K562 (cell line): ENCODE measurements around the gene POLRMT. TPM values are rescaled to one million over a fixed set of nuclear protein-coding genes. Genes with fewer than 3 reads are reported as not detected.
"Not testable (repeated sequence)": the region's sequence is repeated elsewhere in the genome, so short reads cannot be mapped to it uniquely, and the experiment has no call there.

Experiments used
- ATF1 ChIP-seq, 2 experiments: fragments of 450-650 bp in 1 of 2; IDR thresholded peaks; 2 replicates each; pipeline ENCODE4 v1.6.1; 2016; ENCODE audit warnings: missing compliant biosample characterization in 1 of 2, missing genetic modification characterization in 1 of 2
- CXXC5 ChIP-seq: fragments of 250-450 bp; sonication (Bioruptor Pico); IDR thresholded peaks from 2 replicates; pipeline ENCODE4 v1.8.0; 2022; ENCODE audit warnings: inconsistent platforms, mild to moderate bottlenecking, moderate library complexity
- ELF2 ChIP-seq: fragments of 250-450 bp; sonication (Bioruptor Pico); IDR thresholded peaks from 2 replicates; pipeline ENCODE4 v1.5.0; 2021; ENCODE audit warnings: mild to moderate bottlenecking
- GATAD2A ChIP-seq: fragments of 450-650 bp; IDR thresholded peaks from 2 replicates; pipeline ENCODE4 v1.6.1; 2017
- MTA3 ChIP-seq: fragments of 450-650 bp; formaldehyde crosslinking; IDR thresholded peaks from 2 replicates; pipeline ENCODE4 v1.6.1; 2017; ENCODE audit warnings: mild to moderate bottlenecking, borderline replicate concordance
- MYC ChIP-seq, 2 experiments: fragments of 250-450 bp in 1 of 2; sonication (Bioruptor Pico) in 1 of 2; IDR thresholded peaks; 2 replicates each; pipeline versions ENCODE4 v1.5.1 to v1.6.1; 2012 to 2021; ENCODE audit warnings: low read depth in 2 of 2, borderline replicate concordance in 1 of 2, improper control_type of control experiment in 1 of 2, low read length in 1 of 2, mild to moderate bottlenecking in 1 of 2, moderate library complexity in 1 of 2
- MYNN ChIP-seq, 2 experiments: sonication (generic); formaldehyde crosslinking in 1 of 2; IDR thresholded peaks; 2 replicates each; pipeline versions ENCODE4 v1.5.0 to v1.6.1; 2016 to 2020; ENCODE audit warnings: antibody characterized with exemption in 1 of 2, missing genetic modification reagents in 1 of 2
- NR2C1 ChIP-seq, 2 experiments: fragments of 450-650 bp; IDR thresholded peaks; 2 replicates each; pipeline ENCODE4 v1.6.1; 2017; ENCODE audit warnings: mild to moderate bottlenecking in 2 of 2, antibody characterized with exemption in 1 of 2, inconsistent platforms in 1 of 2, missing compliant biosample characterization in 1 of 2, missing genetic modification characterization in 1 of 2
- POLR2G ChIP-seq: fragments of 200-400 bp; formaldehyde crosslinking; IDR thresholded peaks from 2 replicates; pipeline ENCODE4 v1.6.1; 2017; ENCODE audit warnings: low read depth, mild to moderate bottlenecking, antibody characterized with exemption, low read length, moderate library complexity
- POU5F1 ChIP-seq: fragments of 150-350 bp; IDR thresholded peaks from 2 replicates; pipeline ENCODE4 v1.6.1; 2014; ENCODE audit warnings: borderline replicate concordance, low read length, low read depth, mild to moderate bottlenecking; ENCODE audit not compliant: partially characterized antibody
- RCOR1 ChIP-seq, 2 experiments: IDR thresholded peaks; 2 replicates each; pipeline ENCODE4 v1.6.1; 2012; ENCODE audit warnings: low read depth in 2 of 2, low read length in 2 of 2, borderline replicate concordance in 1 of 2, improper control_type of control experiment in 1 of 2
- SMAD3 ChIP-seq: fragments of 450-650 bp; formaldehyde crosslinking; conservative IDR thresholded peaks from 2 replicates; pipeline ENCODE4 v1.4.0; 2020; ENCODE audit warnings: mild to moderate bottlenecking
- TAF1 ChIP-seq: IDR thresholded peaks from 2 replicates; pipeline ENCODE4 v1.6.1; 2011; ENCODE audit warnings: mild to moderate bottlenecking, low read length, moderate library complexity; ENCODE audit not compliant: insufficient read depth, control insufficient read depth, severe bottlenecking; ENCODE audit errors: extremely low read depth
- TRIM24 ChIP-seq, 2 experiments: fragments of 450-650 bp; IDR thresholded peaks; 2 replicates each; pipeline ENCODE4 v1.6.1; 2016
- polyA plus RNA-seq, 8 experiments: library from polyadenylated mRNA; depleted of rRNA in 4 of 8; stranded (reverse) in 5 of 8; unstranded in 3 of 8; fragments of >200 nt; fragmentation: Nextera tagmentation in 2 of 8; fragmentation: Illumina TruSeq in 1 of 8; extraction: Ambion mirVana in 2 of 8; extraction: Trizol in 1 of 8; gene quantifications; 2 replicates each; pipeline versions ENCODE4 v1.2.1 to v1.2.3, GENCODE V29; 2011 to 2014; ENCODE audit warnings: inconsistent platforms in 1 of 8, missing spikeins in 1 of 8
- total RNA-seq, 7 experiments: library from RNA; depleted of rRNA in 6 of 7; stranded (reverse); fragments of >200 nt in 6 of 7; fragmentation: Illumina TruSeq in 2 of 7; extraction: Trizol in 2 of 7; gene quantifications; 2 replicates each; pipeline versions ENCODE4 v1.2.1 to v1.2.3, GENCODE V29; 2011 to 2021; ENCODE audit warnings: low replicate concordance in 1 of 7
- TF ChIP-seq, protein P1 (sequence below): fragments of 450-650 bp; IDR thresholded peaks from 2 replicates; pipeline ENCODE4 v1.6.1; 2014; ENCODE audit warnings: low read depth, mild to moderate bottlenecking, moderate library complexity, borderline replicate concordance
- TF ChIP-seq, protein P2 (sequence below), 2 experiments: fragments of 450-650 bp in 1 of 2; IDR thresholded peaks; 2 replicates each; pipeline ENCODE4 v1.6.1; 2011 to 2017; ENCODE audit warnings: low read depth in 2 of 2, antibody characterized with exemption in 1 of 2, borderline replicate concordance in 1 of 2, low read length in 1 of 2, mild to moderate bottlenecking in 1 of 2, mixed read lengths in 1 of 2; ENCODE audit not compliant: control insufficient read depth in 1 of 2
- TF ChIP-seq, protein P3 (sequence below), 2 experiments: IDR thresholded peaks; 2 replicates each; pipeline ENCODE4 v1.6.1; 2011; ENCODE audit warnings: borderline replicate concordance in 1 of 2, control low read depth in 1 of 2, low read depth in 1 of 2, low read length in 1 of 2, mild to moderate bottlenecking in 1 of 2, mixed read lengths in 1 of 2, moderate library complexity in 1 of 2; ENCODE audit not compliant: insufficient read depth in 1 of 2, insufficient read length in 1 of 2, poor library complexity in 1 of 2, severe bottlenecking in 1 of 2; ENCODE audit errors: extremely low read depth in 1 of 2

POLRMT gene
- total and polyA plus RNA-seq, 9 of the 15 experiments (the other 6 are each of a cell fraction or from before 2014, with no cell fraction given) = 30.3 to 144 (median 68.0) TPM

DNA sequence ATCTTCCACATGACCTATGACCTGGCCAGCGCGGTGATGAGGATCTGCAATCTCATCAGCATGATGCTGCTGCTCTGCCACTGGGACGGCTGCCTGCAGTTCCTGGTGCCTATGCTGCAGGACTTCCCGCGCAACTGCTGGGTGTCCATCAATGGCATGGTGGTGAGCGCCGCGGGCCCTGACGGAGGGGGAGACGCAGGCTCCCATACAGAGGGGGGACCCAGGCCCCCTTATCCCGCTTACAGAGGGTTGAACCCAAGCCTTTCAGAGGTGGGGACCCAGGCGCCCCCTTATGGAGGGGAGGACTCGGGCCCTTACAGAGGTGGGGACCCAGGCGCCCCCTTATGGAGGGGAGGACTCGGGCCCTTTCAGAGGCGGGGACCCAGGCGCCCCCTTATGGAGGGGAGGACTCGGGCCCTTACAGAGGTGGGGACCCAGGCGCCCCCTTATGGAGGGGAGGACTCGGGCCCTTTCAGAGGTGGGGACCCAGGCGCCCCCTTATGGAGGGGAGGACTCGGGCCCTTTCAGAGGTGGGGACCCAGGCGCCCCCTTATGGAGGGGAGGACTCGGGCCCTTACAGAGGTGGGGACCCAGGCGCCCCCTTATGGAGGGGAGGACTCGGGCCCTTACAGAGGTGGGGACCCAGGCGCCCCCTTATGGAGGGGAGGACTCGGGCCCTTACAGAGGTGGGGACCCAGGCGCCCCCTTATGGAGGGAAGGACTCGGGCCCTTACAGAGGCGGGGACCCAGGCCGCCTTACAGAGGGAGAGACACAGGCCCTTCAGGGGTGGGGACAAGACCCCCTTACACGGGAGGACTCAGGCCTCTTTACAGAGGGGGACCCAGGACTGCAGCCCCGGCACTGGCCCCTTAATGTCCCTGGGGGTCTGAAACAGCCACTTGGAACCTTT, 28.0 kb downstream of the POLRMT start (continued):
- TF ChIP-seq, protein P1, sequence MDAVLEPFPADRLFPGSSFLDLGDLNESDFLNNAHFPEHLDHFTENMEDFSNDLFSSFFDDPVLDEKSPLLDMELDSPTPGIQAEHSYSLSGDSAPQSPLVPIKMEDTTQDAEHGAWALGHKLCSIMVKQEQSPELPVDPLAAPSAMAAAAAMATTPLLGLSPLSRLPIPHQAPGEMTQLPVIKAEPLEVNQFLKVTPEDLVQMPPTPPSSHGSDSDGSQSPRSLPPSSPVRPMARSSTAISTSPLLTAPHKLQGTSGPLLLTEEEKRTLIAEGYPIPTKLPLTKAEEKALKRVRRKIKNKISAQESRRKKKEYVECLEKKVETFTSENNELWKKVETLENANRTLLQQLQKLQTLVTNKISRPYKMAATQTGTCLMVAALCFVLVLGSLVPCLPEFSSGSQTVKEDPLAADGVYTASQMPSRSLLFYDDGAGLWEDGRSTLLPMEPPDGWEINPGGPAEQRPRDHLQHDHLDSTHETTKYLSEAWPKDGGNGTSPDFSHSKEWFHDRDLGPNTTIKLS = peak; percentile 38; the same call in 1 of the 2 replicates
- TF ChIP-seq NR2C1 (IDR thresholded peaks at IDR 0.05) (peak; percentile 94), NR2C1 (tag; IDR thresholded peaks at IDR 0.05) (peak; percentile 96), ATF1 (CRISPR knock-in tag; IDR thresholded peaks at IDR 0.05) (peak; percentile 46), MTA3 (0 out of 2 replicates have a peak, but pooled peaks have one; percentile 33), MYNN (IDR thresholded peaks at IDR 0.05) (peak; percentile 76; the same call in 1 of the 2 replicates), MYC (IDR thresholded peaks at IDR 0.05; ENCODE audit: low read depth, low read length) (peak; percentile 83), SMAD3 (CRISPR knock-in tag) (0 out of 2 replicates have a peak, but pooled peaks have one; percentile 40), TRIM24 (IDR thresholded peaks at IDR 0.05) (0 out of 4 replicates have a peak, but pooled peaks of 1 of the 2 experiments have one; percentile 11), POU5F1 (peak; percentile 16), CXXC5 (CRISPR knock-in tag) (peak; percentile 38), TAF1 (peak; percentile 63), GATAD2A (0 out of 2 replicates have a peak, but pooled peaks have one; percentile 41), POLR2G (peak; percentile 74), RCOR1 (IDR thresholded peaks at IDR 0.05; ENCODE audit: borderline replicate concordance in 1 of 2, low read depth in 2 of 2, low read length in 2 of 2) (peak in 1 of 2 experiments; percentile 45; a peak in 1 of 4 replicates), ELF2 (peak; percentile 57; the same call in 1 of the 2 replicates)
- not testable (repeated sequence) for TF ChIP-seq ATF1 (tag; IDR thresholded peaks at IDR 0.05); MYNN (CRISPR knock-in tag; IDR thresholded peaks at IDR 0.05); MYC (CRISPR knock-in tag; IDR thresholded peaks at IDR 0.05; ENCODE audit: borderline replicate concordance, low read depth)
- TF ChIP-seq, protein P2, sequence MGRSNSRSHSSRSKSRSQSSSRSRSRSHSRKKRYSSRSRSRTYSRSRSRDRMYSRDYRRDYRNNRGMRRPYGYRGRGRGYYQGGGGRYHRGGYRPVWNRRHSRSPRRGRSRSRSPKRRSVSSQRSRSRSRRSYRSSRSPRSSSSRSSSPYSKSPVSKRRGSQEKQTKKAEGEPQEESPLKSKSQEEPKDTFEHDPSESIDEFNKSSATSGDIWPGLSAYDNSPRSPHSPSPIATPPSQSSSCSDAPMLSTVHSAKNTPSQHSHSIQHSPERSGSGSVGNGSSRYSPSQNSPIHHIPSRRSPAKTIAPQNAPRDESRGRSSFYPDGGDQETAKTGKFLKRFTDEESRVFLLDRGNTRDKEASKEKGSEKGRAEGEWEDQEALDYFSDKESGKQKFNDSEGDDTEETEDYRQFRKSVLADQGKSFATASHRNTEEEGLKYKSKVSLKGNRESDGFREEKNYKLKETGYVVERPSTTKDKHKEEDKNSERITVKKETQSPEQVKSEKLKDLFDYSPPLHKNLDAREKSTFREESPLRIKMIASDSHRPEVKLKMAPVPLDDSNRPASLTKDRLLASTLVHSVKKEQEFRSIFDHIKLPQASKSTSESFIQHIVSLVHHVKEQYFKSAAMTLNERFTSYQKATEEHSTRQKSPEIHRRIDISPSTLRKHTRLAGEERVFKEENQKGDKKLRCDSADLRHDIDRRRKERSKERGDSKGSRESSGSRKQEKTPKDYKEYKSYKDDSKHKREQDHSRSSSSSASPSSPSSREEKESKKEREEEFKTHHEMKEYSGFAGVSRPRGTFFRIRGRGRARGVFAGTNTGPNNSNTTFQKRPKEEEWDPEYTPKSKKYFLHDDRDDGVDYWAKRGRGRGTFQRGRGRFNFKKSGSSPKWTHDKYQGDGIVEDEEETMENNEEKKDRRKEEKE (IDR thresholded peaks at IDR 0.05; ENCODE audit: borderline replicate concordance in 1 of 2, control insufficient read depth in 1 of 2, low read depth in 2 of 2, low read length in 1 of 2) = peak in 1 of 2 experiments; percentile 97; a peak in 2 of 4 replicates
- TF ChIP-seq, protein P3, sequence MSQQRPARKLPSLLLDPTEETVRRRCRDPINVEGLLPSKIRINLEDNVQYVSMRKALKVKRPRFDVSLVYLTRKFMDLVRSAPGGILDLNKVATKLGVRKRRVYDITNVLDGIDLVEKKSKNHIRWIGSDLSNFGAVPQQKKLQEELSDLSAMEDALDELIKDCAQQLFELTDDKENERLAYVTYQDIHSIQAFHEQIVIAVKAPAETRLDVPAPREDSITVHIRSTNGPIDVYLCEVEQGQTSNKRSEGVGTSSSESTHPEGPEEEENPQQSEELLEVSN (IDR thresholded peaks at IDR 0.05; ENCODE audit: borderline replicate concordance in 1 of 2, extremely low read depth in 1 of 2, insufficient read depth in 1 of 2, insufficient read length in 1 of 2, low read depth in 1 of 2, low read length in 1 of 2, poor library complexity in 1 of 2, severe bottlenecking in 1 of 2) = peak in 1 of 2 experiments; percentile 13
